GM19455 (cell line): ENCODE results near the gene ARHGEF39.
"Not testable (repeated sequence)": the region's sequence is repeated elsewhere in the genome, so short reads cannot be mapped to it uniquely, and the experiment has no call there.

Experiments used
- ATAC-seq: cut with Tn5 transposase; IDR thresholded peaks from one replicate; pipeline ENCODE4 v1.9.1; 2021; ENCODE audit not compliant: unreplicated experiment

The ARHGEF39 gene

GRCh38 chr9:35628389-35628991, 36.5 kb downstream of the ARHGEF39 start:
- no peak for ATAC-seq

DNA sequence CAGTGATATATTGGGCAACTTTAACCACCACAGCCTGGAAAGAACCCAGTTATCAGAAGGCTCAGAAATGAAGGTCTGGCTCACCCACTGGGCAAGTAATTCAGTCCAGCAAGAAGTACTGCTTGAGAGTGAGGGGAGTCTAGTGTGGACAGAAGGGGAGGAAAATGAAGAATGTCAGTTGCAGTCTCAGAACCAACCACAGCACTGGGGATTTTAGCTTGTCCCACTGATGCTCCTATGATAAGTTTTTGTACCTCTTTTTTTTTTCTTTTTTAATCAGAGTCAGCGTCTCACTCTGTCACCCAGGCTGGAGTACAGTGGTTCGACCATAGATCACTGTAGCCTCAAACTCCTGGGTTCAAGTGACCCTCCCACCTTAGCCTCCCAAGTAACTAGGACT, 37.4 kb downstream of the ARHGEF39 start:
- no peak for ATAC-seq

DNA sequence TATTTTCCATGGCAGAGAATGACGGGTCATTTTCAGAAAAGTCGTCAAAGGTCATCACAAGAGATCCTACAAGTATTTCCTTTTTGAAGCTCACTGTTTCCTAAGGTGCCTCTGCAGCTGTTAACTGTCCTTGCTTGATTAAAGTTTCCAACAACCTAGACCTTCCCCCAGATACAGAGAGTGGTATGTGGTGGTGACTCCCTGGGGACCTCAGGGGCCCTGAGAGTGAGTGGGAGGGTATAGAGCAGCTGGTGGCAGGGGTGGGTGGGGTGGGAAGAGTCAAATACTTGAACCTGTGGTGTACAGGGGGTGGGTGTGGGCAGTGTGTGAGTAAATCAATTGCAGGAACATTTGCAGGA, 45.2 kb downstream of the ARHGEF39 start:
- ATAC-seq = no peak

DNA sequence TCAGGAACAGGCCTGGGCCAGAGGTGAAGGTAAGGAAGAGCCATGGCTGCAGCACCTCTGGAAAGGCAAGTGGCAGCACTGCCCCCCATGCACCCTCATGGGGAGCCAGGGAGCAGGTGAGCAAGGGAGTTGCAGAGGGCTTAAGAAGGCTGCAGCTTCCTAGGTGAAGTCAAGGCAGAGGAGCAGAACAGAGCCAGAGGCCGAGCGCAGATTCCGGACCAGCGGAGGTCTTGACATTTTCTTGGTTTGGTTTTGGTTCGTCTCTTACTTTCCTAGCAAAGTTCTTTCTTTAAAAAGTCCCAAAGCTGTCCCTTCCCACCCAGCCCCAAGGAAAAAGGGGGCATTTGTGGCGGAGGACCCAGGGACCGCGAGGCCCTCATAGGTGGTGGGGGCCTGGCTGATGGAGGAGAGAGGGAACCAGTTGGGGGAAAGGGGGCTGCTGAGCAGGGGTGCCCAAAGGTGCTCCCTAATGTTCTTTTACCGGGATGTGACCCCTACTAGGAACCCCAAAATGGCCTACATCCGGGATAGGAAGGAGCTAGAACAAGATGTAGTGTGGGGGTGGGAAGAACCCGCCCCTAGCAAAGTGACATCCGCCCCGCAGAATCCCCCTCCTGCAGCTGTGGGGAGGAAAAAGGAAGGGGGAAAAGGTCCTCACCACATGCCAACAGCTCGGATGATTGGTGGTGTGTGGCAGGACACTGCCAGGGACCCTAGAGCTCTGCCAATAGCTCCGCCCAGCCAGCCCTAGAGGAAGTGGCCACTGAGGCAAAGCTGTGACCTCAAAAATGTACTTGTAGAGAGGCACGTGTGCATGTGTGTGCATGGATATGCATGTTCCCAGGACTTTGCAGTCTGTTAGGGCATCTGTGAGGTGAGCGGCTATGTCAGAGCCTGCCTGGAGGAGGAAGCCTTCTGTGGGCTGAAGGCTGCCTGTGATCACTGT, 45.9 kb downstream of the ARHGEF39 start:
- ATAC-seq = no peak

DNA sequence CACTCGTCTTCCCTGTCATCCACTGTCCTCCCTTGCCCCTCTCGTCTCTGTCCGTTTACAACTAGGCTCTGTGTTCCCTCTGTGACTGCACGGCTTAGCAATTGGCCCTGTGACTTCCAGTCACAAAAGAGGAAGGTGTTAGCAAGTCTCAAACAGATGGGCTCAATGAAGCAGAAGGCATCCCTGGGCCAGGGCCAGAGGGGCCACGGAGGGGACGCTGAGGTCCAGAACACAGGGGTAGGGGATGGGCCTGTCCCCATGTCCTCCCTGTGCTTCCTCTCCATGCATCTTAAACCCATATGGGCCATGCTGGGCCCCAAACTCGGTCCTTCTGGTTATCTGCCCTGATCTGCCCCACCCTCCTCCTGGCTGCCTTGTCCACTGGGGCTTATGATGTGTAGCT, 46.7 kb downstream of the ARHGEF39 start, which contains the start of gene CD72:
Gene CD72 (minus strand): TSS at position 89 of the 403 bp plus-strand sequence. CDS start 110 bp downstream, outside the sequence.
- ATAC-seq = no peak

DNA sequence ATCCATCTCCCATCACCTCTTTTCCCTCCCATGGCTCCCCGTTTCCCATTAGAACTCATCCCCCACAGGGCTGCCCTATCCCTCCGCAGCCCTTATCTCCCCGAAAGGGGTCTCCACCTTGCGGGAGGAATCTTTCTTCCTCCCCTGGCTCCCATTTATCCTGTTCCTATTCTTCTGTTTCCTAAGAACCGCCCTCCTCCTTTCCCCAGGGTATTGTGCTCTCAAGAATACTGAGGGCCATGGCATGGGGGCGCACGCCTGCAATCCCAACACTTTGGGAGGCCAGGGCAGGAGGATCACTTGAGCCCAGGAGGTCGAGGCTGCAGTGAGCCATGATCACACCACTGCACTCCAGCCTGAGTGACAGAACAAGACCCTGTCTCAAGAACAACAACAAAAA, 47.4 kb downstream of the ARHGEF39 start:
- ATAC-seq = no peak

- ATAC-seq = peak; percentile 44
These were observed 48.1 kb downstream of the ARHGEF39 start for GRCh38 chr9:35616681-35617459.

DNA sequence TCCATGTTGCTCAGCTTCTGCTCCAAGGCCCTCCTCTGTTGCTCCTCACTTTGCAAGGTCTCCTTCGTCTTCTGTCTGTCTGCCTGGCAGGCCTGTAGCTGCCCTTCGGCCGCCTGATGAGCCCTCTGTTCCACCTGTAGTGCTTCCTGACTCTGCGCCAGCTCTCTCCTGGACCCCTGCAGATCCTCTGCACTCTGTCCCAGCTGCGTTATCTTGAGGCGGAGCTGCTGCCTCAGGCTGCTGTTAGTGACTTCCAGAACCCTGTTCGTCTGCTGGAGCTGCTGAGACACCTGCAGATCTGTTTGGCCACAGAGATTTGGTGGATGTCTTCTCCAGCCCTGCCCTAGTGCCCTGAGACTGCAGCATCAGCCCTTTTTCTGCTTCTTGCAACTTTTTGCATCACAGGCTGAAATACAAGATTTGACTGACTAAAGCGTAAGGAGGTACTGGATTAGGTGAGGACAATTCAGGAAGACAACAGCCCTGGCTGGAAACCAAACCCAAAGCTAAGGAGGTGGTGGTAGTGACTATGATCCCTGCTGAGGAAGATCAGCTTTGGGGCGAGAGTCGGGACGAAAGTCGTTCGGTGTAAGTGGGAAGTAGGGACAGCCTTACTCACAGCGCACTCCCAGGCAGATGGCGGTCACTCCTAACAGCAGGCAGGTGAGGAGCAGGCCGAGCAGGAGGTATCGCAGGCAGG, 48.9 kb downstream of the ARHGEF39 start:
- no peak for ATAC-seq

DNA sequence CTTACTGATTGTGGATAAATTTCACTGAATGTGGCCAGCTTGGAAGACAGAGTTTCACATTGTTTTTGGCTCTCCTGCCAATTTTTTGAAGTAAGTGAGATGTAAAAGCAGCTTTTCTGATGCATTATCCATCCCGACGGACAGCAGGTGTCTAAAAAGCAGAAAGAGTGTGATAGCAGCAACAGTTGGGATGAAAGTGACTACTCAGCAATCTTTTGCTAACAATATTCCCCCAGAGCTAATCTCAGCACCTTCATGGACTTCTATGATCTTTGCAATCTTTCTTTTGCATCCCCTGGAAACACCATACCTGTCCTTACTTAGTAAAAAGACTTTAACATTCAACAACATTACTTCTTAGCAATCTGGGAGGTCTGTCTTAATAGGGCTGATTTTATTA, 52.2 kb downstream of the ARHGEF39 start:
- ATAC-seq = no peak

DNA sequence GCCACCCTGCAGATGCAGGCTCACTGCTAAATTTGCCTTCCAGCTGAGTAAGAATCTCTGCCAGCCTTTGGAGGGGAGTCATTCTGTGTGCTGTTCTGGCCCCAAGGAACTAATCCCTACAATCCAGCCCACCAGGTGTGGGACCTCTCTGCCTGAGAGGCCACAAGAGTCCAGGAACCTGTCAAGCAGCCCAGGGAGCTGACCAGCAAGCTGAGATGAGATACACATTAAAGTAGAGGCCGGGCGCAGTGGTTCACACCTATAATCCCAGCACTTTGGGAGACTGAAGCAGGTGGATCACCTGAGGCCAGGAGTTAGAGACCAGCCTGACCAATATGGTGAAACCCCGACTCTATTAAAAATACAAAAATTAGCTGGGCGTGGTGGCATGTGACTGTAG, 52.9 kb downstream of the ARHGEF39 start:
- ATAC-seq = not testable (repeated sequence)

DNA sequence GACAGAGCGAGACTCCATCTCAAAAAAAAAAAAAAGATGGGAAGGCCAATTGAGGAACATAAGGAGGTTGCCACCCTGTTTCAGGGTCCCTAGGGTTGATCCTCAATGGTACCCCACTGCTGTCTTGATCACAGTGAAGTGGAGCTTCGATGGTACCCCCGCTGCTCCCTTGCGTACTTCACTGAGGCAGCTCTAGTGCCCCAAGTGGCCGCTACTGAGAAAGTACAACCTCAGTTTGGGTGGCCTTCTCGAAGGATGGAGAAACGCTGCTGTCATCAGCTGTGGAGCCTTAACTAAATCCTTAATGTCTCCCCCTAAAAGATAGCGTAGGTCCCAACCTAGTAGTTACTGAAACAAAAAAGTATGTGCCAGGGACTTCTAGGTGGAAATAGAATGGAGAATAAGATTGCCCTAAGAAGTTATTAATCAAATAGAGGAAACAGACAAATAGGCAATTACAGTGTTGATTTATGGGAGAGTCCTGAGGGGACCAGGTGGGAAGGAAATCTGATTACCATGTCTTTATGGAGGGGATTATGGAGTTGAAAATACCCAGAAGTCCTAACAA, 53.7 kb downstream of the ARHGEF39 start:
- no peak for ATAC-seq

- no peak for ATAC-seq
These were observed 55.2 kb downstream of the ARHGEF39 start for GRCh38 chr9:35609820-35610163.
